T-cell (primary cell): Measurements from ENCODE around the gene PARVA. TPM values are rescaled to one million over a fixed set of nuclear protein-coding genes. Genes with fewer than 3 reads are reported as not detected.

Experiments used
- ATAC-seq, 4 experiments: fragments of 200-7000 bp in 3 of 4; fragments of 150-1000 bp in 1 of 4; cut with Tn5 transposase; replicated peaks in 1 of 4; 1 replicate in 3 of 4; 2 replicates in 1 of 4; pipeline ENCODE4 v1.10.0; 2021; ENCODE audit warnings: moderate library complexity in 3 of 4, mild to moderate bottlenecking in 2 of 4, moderate number of reproducible peaks in 1 of 4
- CTCF ChIA-PET, 2 donors: fragments of 300-600 bp; sonication (Branson Sonifier 250); formaldehyde crosslinking; loops; one replicate each; lab custom pipeline; 2022; ENCODE audit warnings: antibody characterized with exemption in 2 of 2; lab: Charles Lee
- POLR2A ChIA-PET, 2 donors: fragments of 300-600 bp; sonication (Branson Sonifier 250); formaldehyde crosslinking; loops; one replicate each; lab custom pipeline; 2022; ENCODE audit warnings: antibody characterized with exemption in 2 of 2; lab: Charles Lee
- DNase-seq, 35 experiments: peaks; one replicate each; pipeline versions ENCODE4 v3.0.0 to v3.0.0-alpha.2; 2013 to 2023
- H3K27ac ChIP-seq: one replicate; pipeline ENCODE4 v1.5.1; 2013; ENCODE audit warnings: low read length
- H3K27me3 ChIP-seq, 2 experiments: replicated peaks in 1 of 2; 1 replicate in 1 of 2; 2 replicates in 1 of 2; pipeline versions ENCODE4 v1.6.1 to v1.7.0; 2013; ENCODE audit warnings: low read length in 1 of 2, mixed read lengths in 1 of 2; ENCODE audit not compliant: control insufficient read depth in 2 of 2, insufficient read depth in 2 of 2; ENCODE audit errors: extremely low read depth in 1 of 2
- H3K36me3 ChIP-seq, 2 donors: 1 replicate in 1 of 2; 2 replicates in 1 of 2; pipeline versions ENCODE4 v1.6.1 to v1.7.0; 2013; ENCODE audit warnings: low read length in 1 of 2; ENCODE audit not compliant: control insufficient read depth in 2 of 2, insufficient read depth in 1 of 2; ENCODE audit errors: extremely low read depth in 1 of 2
- H3K4me1 ChIP-seq, 2 experiments: 1 replicate in 1 of 2; 2 replicates in 1 of 2; pipeline versions ENCODE4 v1.6.1 to v1.7.0; 2013; ENCODE audit warnings: low read length in 2 of 2, mixed read lengths in 1 of 2; ENCODE audit not compliant: insufficient read depth in 2 of 2, control insufficient read depth in 1 of 2; ENCODE audit errors: extremely low read depth in 1 of 2
- H3K4me3 ChIP-seq, 2 donors: 1 replicate in 1 of 2; 2 replicates in 1 of 2; pipeline versions ENCODE4 v1.5.1 to v1.7.0; 2013; ENCODE audit warnings: mild to moderate bottlenecking in 2 of 2, low read length in 1 of 2, moderate library complexity in 1 of 2; ENCODE audit not compliant: control insufficient read depth in 1 of 2; ENCODE audit errors: extremely low read depth in 1 of 2
- H3K9me3 ChIP-seq: 2 replicates; pipeline ENCODE4 v1.7.0; 2013
- H3K27ac Mint-ChIP-seq, 2 donors: one replicate each; pipeline ENCODE4 v1.8.0; 2020 to 2021; ENCODE audit warnings: mild to moderate bottlenecking in 2 of 2, mixed read lengths in 2 of 2
- H3K27me3 Mint-ChIP-seq, 2 donors: one replicate each; pipeline ENCODE4 v1.8.0; 2021 to 2022; ENCODE audit warnings: mixed read lengths in 2 of 2
- H3K36me3 Mint-ChIP-seq: one replicate; pipeline ENCODE4 v1.8.0; 2021; ENCODE audit warnings: mixed read lengths
- H3K4me1 Mint-ChIP-seq, 3 donors: one replicate each; pipeline ENCODE4 v1.8.0; 2020 to 2022; ENCODE audit warnings: mixed read lengths in 3 of 3, mild to moderate bottlenecking in 1 of 3
- H3K4me3 Mint-ChIP-seq, 3 donors: one replicate each; pipeline ENCODE4 v1.8.0; 2020 to 2022; ENCODE audit warnings: mild to moderate bottlenecking in 3 of 3, mixed read lengths in 3 of 3, moderate library complexity in 3 of 3
- H3K9me3 Mint-ChIP-seq, 3 donors: one replicate each; pipeline ENCODE4 v1.8.0; 2020 to 2022; ENCODE audit warnings: mixed read lengths in 3 of 3
- WGBS: methylation state at CpG from one replicate; pipeline ENCODE4 v1.1.5; 2013; ENCODE audit warnings: missing lambda C conversion rate; ENCODE audit not compliant: insufficient coverage; 5-methylcytosine and 5-hydroxymethylcytosine counted together
- total RNA-seq, 35 experiments: library from RNA in 6 of 35; stranded (reverse) in 6 of 35; fragments of 120-200 nt in 1 of 35; gene quantifications; one replicate each; pipeline versions ENCODE4 v1.2.1 to v1.2.4 and lab custom pipeline; 2013 to 2026

The PARVA gene
- total RNA-seq, 5 donors from 2014 or later (not counting 1 experiment from before 2014, with no cell fraction given): 0.41 to 0.93 (median 0.75) TPM

- Mint-ChIP-seq H3K4me1 (no peaks in the 10 kb centered on the region), H3K4me3 (no peak overlapping the region), H3K27me3 (peaks cover 5 to 9% of the 10 kb centered on the region in 2 donors), H3K9me3 (no peaks in the 10 kb centered on the region), H3K27ac (no peak overlapping the region), H3K36me3 (no peaks in the 10 kb centered on the region)
- WGBS: 86% methylated on average over 6 of the region's 9 CpGs
- CTCF ChIA-PET: no interaction called here
- peaks cover 0 to 11% of the 10 kb centered on the region in 2 experiments for H3K27me3 ChIP-seq
- no peaks in the 10 kb centered on the region for H3K9me3 ChIP-seq
- ATAC-seq (no peak), DNase-seq (no peak)
- H3K4me3 ChIP-seq: no peak overlapping the region
- H3K4me1 ChIP-seq: no peaks in the 10 kb centered on the region
- H3K36me3 ChIP-seq: no peaks in the 10 kb centered on the region
- no peak overlapping the region for H3K27ac ChIP-seq
- POLR2A ChIA-PET: no interaction called here
Observed at GRCh38 chr11:12473381-12473780, 96.0 kb downstream of the PARVA start.

GRCh38 chr11:12474871-12475270 lies 97.5 kb downstream of the PARVA start:
- Histone ChIP-seq H3K9me3 (no peaks in the 10 kb centered on the region), H3K4me1 (no peaks in the 10 kb centered on the region), H3K27me3 (peaks cover 0 to 12% of the 10 kb centered on the region in 2 experiments), H3K27ac (no peak overlapping the region), H3K36me3 (no peaks in the 10 kb centered on the region), H3K4me3 (no peak overlapping the region)
- Mint-ChIP-seq H3K9me3 (no peaks in the 10 kb centered on the region), H3K4me3 (no peak overlapping the region), H3K4me1 (no peaks in the 10 kb centered on the region), H3K27ac (no peak overlapping the region), H3K36me3 (no peaks in the 10 kb centered on the region), H3K27me3 (peaks cover 5 to 14% of the 10 kb centered on the region in 2 donors)
- ATAC-seq: no peak
- ChIA-PET POLR2A (interaction anchor here in 1 of 2 donors (0.6 kb wide), 1 partner anchor 12 kb away, joined by 3 read pairs; no protein-coding TSS in a partner anchor), CTCF (interaction anchor here in 1 of 2 donors (0.7 kb wide), 1 partner anchor 999 kb away, joined by 3 read pairs; no protein-coding TSS in a partner anchor)
- WGBS: 74% methylated on average over 6 of the region's 7 CpGs
- no peak for DNase-seq

- no peak for ATAC-seq
- Mint-ChIP-seq H3K27ac (no peak overlapping the region), H3K9me3 (no peaks in the 10 kb centered on the region), H3K27me3 (peaks cover 0 to 5% of the 10 kb centered on the region in 2 donors), H3K4me3 (no peak overlapping the region), H3K36me3 (no peaks in the 10 kb centered on the region), H3K4me1 (no peaks in the 10 kb centered on the region)
- Histone ChIP-seq H3K36me3 (no peaks in the 10 kb centered on the region), H3K27me3 (peaks cover 3 to 5% of the 10 kb centered on the region in 2 experiments), H3K4me3 (no peak overlapping the region), H3K9me3 (no peaks in the 10 kb centered on the region), H3K27ac (no peak overlapping the region), H3K4me1 (no peaks in the 10 kb centered on the region)
- POLR2A ChIA-PET: no interaction called here
- CTCF ChIA-PET: no interaction called here
- WGBS: 88% methylated on average over 1 of the region's 4 CpGs
- no peak for DNase-seq
Observed at GRCh38 chr11:12478743-12479142, 101.4 kb downstream of the PARVA start.

- POLR2A ChIA-PET: no interaction called here
Observed at GRCh38 chr11:12480401-12480800, 103.0 kb downstream of the PARVA start.

DNA sequence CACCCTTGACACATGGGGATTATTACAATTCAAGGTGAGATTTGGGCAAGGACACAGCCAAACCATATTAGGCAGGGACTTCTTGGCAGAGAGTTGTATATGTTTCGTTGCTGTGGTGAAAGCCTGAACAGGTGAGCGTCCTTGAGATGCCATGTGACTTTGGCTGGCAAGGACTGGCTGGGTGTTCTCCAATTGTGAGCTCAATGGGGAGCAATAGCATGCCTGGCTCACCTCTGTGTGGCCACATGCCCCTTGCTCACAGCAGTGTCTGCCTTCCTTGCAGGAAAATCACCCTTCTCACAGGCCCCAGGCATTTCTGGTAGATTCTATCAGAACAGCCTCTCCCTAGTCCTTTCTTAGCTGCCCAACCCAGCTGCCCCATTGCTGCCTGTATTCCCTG lies 105.5 kb downstream of the PARVA start:
- Histone ChIP-seq H3K27ac (no peak overlapping the region), H3K4me1 (no peaks in the 10 kb centered on the region), H3K36me3 (no peaks in the 10 kb centered on the region), H3K9me3 (no peaks in the 10 kb centered on the region), H3K4me3 (no peak overlapping the region), H3K27me3 (peaks cover 2 to 3% of the 10 kb centered on the region in 2 experiments)
- Mint-ChIP-seq H3K36me3 (no peaks in the 10 kb centered on the region), H3K9me3 (no peaks in the 10 kb centered on the region), H3K27me3 (peaks cover 11 to 14% of the 10 kb centered on the region in 2 donors), H3K4me1 (no peaks in the 10 kb centered on the region), H3K27ac (no peak overlapping the region), H3K4me3 (no peak overlapping the region)
- ChIA-PET CTCF (no interaction called here), POLR2A (no interaction called here)
- 77% methylated on average over 2 of the region's 2 CpGs for WGBS
- DNase-seq (no peak), ATAC-seq (no peak)

More at GRCh38 chr11:12480401-12480800, 103.0 kb downstream of the PARVA start:
- no CpG with 5 or more reads among the region's 4 CpGs for WGBS
- Mint-ChIP-seq H3K27ac (no peak overlapping the region), H3K27me3 (peaks cover 5 to 6% of the 10 kb centered on the region in 2 donors), H3K4me1 (no peaks in the 10 kb centered on the region), H3K9me3 (no peaks in the 10 kb centered on the region), H3K36me3 (no peaks in the 10 kb centered on the region), H3K4me3 (no peak overlapping the region)
- CTCF ChIA-PET: interaction anchor here (0.6 kb wide), 3 partner anchors 19 to 418 kb away, joined by 3 to 4 read pairs (median 4); no protein-coding TSS in a partner anchor
- H3K9me3 ChIP-seq: no peaks in the 10 kb centered on the region
- DNase-seq (no peak), ATAC-seq (no peak)
- H3K4me1 ChIP-seq: no peaks in the 10 kb centered on the region
- H3K27ac ChIP-seq: no peak overlapping the region
- H3K36me3 ChIP-seq: no peaks in the 10 kb centered on the region
- no peak overlapping the region for H3K4me3 ChIP-seq
- H3K27me3 ChIP-seq: peaks cover 2 to 3% of the 10 kb centered on the region in 2 experiments

GRCh38 chr11:12483604-12484003 lies 106.2 kb downstream of the PARVA start:
- no peaks in the 10 kb centered on the region for H3K36me3 ChIP-seq
- Mint-ChIP-seq H3K9me3 (peaks cover 0 to 6% (median 1%) of the 10 kb centered on the region in 3 donors), H3K4me1 (no peaks in the 10 kb centered on the region), H3K27ac (no peak overlapping the region), H3K4me3 (no peak overlapping the region), H3K36me3 (no peaks in the 10 kb centered on the region), H3K27me3 (peaks cover 12% of the 10 kb centered on the region in 2 donors)
- 92% methylated on average over 3 of the region's 5 CpGs for WGBS
- H3K9me3 ChIP-seq: no peaks in the 10 kb centered on the region
- H3K4me3 ChIP-seq: no peak overlapping the region
- no peaks in the 10 kb centered on the region for H3K4me1 ChIP-seq
- peaks cover 0 to 3% of the 10 kb centered on the region in 2 experiments for H3K27me3 ChIP-seq
- ATAC-seq (no peak), DNase-seq (no peak)
- no peak overlapping the region for H3K27ac ChIP-seq
- ChIA-PET CTCF (no interaction called here), POLR2A (no interaction called here)
